Hematopoietic multipotent progenitor cell treated with erythropoietin and hydrocortisone succinate and interleukin-3 and kit ligand, for 8 days (in vitro differentiated cells): ENCODE results near the gene SYT14.
A peak's percentile ranks its signal among the peaks of the same experiment; 100 is the strongest.
"Not testable (repeated sequence)": the region's sequence is repeated elsewhere in the genome, so short reads cannot be mapped to it uniquely, and the experiment has no call there.

ENCODE experiments used
- DNase-seq: peaks from one replicate; pipeline ENCODE4 v3.0.0-alpha.2; 2015

Gene SYT14

GRCh38 chr1:210124736-210125135 is 186.7 kb downstream of the SYT14 start:
- no peak for DNase-seq

GRCh38 chr1:210125143-210125542 is 187.1 kb downstream of the SYT14 start:
- DNase-seq = no peak

- no peak for DNase-seq
These were observed 191.1 kb downstream of the SYT14 start for GRCh38 chr1:210129092-210129491.

GRCh38 chr1:210129759-210130158 is 191.7 kb downstream of the SYT14 start:
- DNase-seq = no peak

GRCh38 chr1:210132582-210132981 is 194.6 kb downstream of the SYT14 start:
- DNase-seq = peak; percentile 16

- DNase-seq = peak; percentile 70
These were observed 205.5 kb downstream of the SYT14 start for GRCh38 chr1:210143465-210144062.

- DNase-seq = no peak
These were observed 206.7 kb downstream of the SYT14 start for GRCh38 chr1:210144736-210145135.

- no peak for DNase-seq
These were observed 213.1 kb downstream of the SYT14 start for GRCh38 chr1:210151052-210151672.

GRCh38 chr1:210159211-210159610 is 221.2 kb downstream of the SYT14 start:
- DNase-seq = no peak

GRCh38 chr1:210170220-210170619 is 232.2 kb downstream of the SYT14 start:
- DNase-seq = no peak

- no peak for DNase-seq
These were observed 236.1 kb downstream of the SYT14 start for GRCh38 chr1:210174133-210174532.

GRCh38 chr1:210185063-210185462 is 247.0 kb downstream of the SYT14 start:
- no peak for DNase-seq

GRCh38 chr1:210187849-210188606 is 250.0 kb downstream of the SYT14 start:
- not testable (repeated sequence) for DNase-seq

GRCh38 chr1:210189426-210189825 is 251.4 kb downstream of the SYT14 start:
- no peak for DNase-seq

GRCh38 chr1:210195635-210196160 is 257.7 kb downstream of the SYT14 start:
- DNase-seq = no peak

- not testable (repeated sequence) for DNase-seq
These were observed 258.2 kb downstream of the SYT14 start for GRCh38 chr1:210196266-210196665.

GRCh38 chr1:210198840-210199239 is 260.8 kb downstream of the SYT14 start:
- DNase-seq = no peak

- DNase-seq = no peak
These were observed 262.2 kb downstream of the SYT14 start for GRCh38 chr1:210200124-210200736.

GRCh38 chr1:210201681-210202080 is 263.7 kb downstream of the SYT14 start:
- no peak for DNase-seq

GRCh38 chr1:210207597-210208450 is 269.8 kb downstream of the SYT14 start:
- DNase-seq = no peak

- no peak for DNase-seq
These were observed 275.3 kb downstream of the SYT14 start for GRCh38 chr1:210213335-210213734.
